Gastrocnemius medialis (tissue), 4 donors: Measurements from ENCODE around the gene CTSH.

Experiments
- CTCF ChIP-seq, 5 experiments: fragments of 450-650 bp in 3 of 5; fragments of 200-600 bp in 2 of 5; sonication (generic) in 2 of 5; IDR thresholded peaks in 4 of 5; conservative IDR thresholded peaks in 1 of 5; 1 replicate in 4 of 5; 2 replicates in 1 of 5; pipeline ENCODE4 v1.5.1; 2016 to 2019; ENCODE audit warnings: antibody characterized with exemption in 5 of 5, mild to moderate bottlenecking in 3 of 5, moderate library complexity in 3 of 5
- POLR2A ChIP-seq, 2 donors: fragments of 450-650 bp; IDR thresholded peaks; one replicate each; pipeline ENCODE4 v1.6.1; 2017; ENCODE audit warnings: antibody characterized with exemption in 2 of 2, mild to moderate bottlenecking in 2 of 2, moderate library complexity in 2 of 2

GRCh38 chr15:78949461-78949860 is 4.6 kb upstream of the CTSH start:
- TF ChIP-seq CTCF (IDR thresholded peaks at IDR 0.05 in 4 of 5, conservative IDR thresholded peaks at IDR 0.05 in 1 of 5) (no peak), POLR2A (IDR thresholded peaks at IDR 0.05) (no peak)
